Measurements from ENCODE around the gene TRANK1. TPM values are rescaled to one million over a fixed set of nuclear protein-coding genes. Genes with fewer than 3 reads are reported as not detected.

The TRANK1 gene
- total and polyA plus RNA-seq, 2 of the 8 experiments (the other 6 are each of a cell fraction or from before 2014, with no cell fraction given) = 2.9 to 8.8 TPM

- Histone ChIP-seq H3K56ac (replicated peaks; ENCODE audit: insufficient read length, low read depth, low read length) (no peak overlapping the region), H3K18ac (ENCODE audit: extremely low read depth, low read length) (no peak overlapping the region), H3K4me2 (ENCODE audit: insufficient read depth in 1 of 2, low read depth in 2 of 2, low read length in 2 of 2) (no peak overlapping the region), H3K27me3 (replicated peaks in 1 of 4; ENCODE audit: control insufficient read depth in 3 of 4, extremely low read depth in 1 of 4, insufficient read depth in 3 of 4, low read length in 3 of 4) (no peaks in the 10 kb centered on the region), H3K9ac (replicated peaks in 1 of 4; ENCODE audit: extremely low read depth in 1 of 4, low read depth in 3 of 4, low read length in 3 of 4) (no peak overlapping the region), H3K27ac (ENCODE audit: low read depth, low read length) (no peak overlapping the region), H2AFZ (ENCODE audit: low read length) (no peak overlapping the region), H3K36me3 (ENCODE audit: control insufficient read depth in 2 of 4, insufficient read depth in 4 of 4, low read length in 3 of 4) (no peaks in the 10 kb centered on the region), H3K14ac (ENCODE audit: insufficient read length) (no peak overlapping the region), H3K79me1 (ENCODE audit: low read depth, low read length) (no peaks in the 10 kb centered on the region), H2BK5ac (ENCODE audit: low read depth, low read length) (no peak overlapping the region), H3K9me3 (ENCODE audit: insufficient read depth in 2 of 2, low read depth in 1 of 2, low read length in 1 of 2) (no peaks in the 10 kb centered on the region), H4K20me1 (replicated peaks in 1 of 2; ENCODE audit: control insufficient read depth in 1 of 2, insufficient read depth in 2 of 2, low read length in 2 of 2) (no peaks in the 10 kb centered on the region), H3K4me3 (ENCODE audit: extremely low read depth in 1 of 4, insufficient read depth in 2 of 4, low read depth in 3 of 4, low read length in 4 of 4) (no peak overlapping the region), H2BK15ac (ENCODE audit: low read length) (no peak overlapping the region), H2BK20ac (ENCODE audit: low read length) (no peak overlapping the region), H3K23ac (ENCODE audit: insufficient read length) (no peak overlapping the region), H4K8ac (ENCODE audit: extremely low read depth, insufficient read depth, low read length) (no peak overlapping the region), H2AK5ac (ENCODE audit: low read depth, low read length) (no peak overlapping the region), H4K5ac (ENCODE audit: insufficient read length, low read depth, low read length) (no peak overlapping the region), H2BK12ac (ENCODE audit: low read depth, low read length) (no peak overlapping the region), H2BK120ac (replicated peaks; ENCODE audit: low read depth, low read length) (no peak overlapping the region), H3K23me2 (ENCODE audit: low read depth, low read length) (no peaks in the 10 kb centered on the region), H3K4me1 (replicated peaks in 1 of 4; ENCODE audit: control insufficient read depth in 3 of 4, insufficient read depth in 4 of 4, low read length in 3 of 4) (peaks cover 0 to 3% (median 0%) of the 10 kb centered on the region in 4 experiments; a peak in 1 of 7 replicates), H3K79me2 (ENCODE audit: control insufficient read depth in 1 of 2, insufficient read depth in 2 of 2, low read length in 2 of 2) (no peaks in the 10 kb centered on the region), H4K91ac (replicated peaks; ENCODE audit: insufficient read length, low read length) (no peak overlapping the region), H3K4ac (replicated peaks; ENCODE audit: insufficient read length, low read depth, low read length) (peak overlapping the region; percentile 61)
- FAIRE-seq = no peak
- ChIA-PET POLR2A (ENCODE audit: partially characterized antibody) (interaction anchor here (1.2 to 1.3 kb wide), 2 partner anchors 100 to 135 kb away, joined by 3 read pairs; no protein-coding TSS in a partner anchor), CTCF (ENCODE audit: partially characterized antibody) (interaction anchor here (0.7 to 9.3 kb wide), 10 partner anchors 9 to 137 kb away, joined by 3 to 85 read pairs (median 22); no protein-coding TSS in a partner anchor)
- TF ChIP-seq JUN (IDR thresholded peaks at IDR 0.05; ENCODE audit: low read depth, low read length) (no peak), USF2 (IDR thresholded peaks at IDR 0.05; ENCODE audit: low read length) (no peak), YY1 (IDR thresholded peaks at IDR 0.05; ENCODE audit: low read depth, low read length) (no peak)
- no peak for DNase-seq (ENCODE audit: low read depth in 1 of 2, low spot score in 2 of 2)
- 86% methylated on average over 2 of the region's 2 CpGs; no CpG with 5 or more reads in 1 of the 2 experiments for WGBS, 2 experiments (ENCODE audit: extremely low coverage in 1 of 2, insufficient coverage in 1 of 2, insufficient read length in 1 of 2, insufficient replicate concordance in 2 of 2, low coverage in 1 of 2, low lambda C conversion rate in 2 of 2, missing lambda C conversion rate in 1 of 2)
Observed at GRCh38 chr3:36866368-36866767, 78.5 kb downstream of the TRANK1 start.

All from H1 (cell line).